Coronary artery (tissue), 2 donors: ENCODE data around the gene HLA-DMB.

Source experiments
- DNase-seq: peaks from one replicate; pipeline ENCODE4 v3.0.0-alpha.2; 2017; ENCODE audit warnings: low spot score
- H3K27ac ChIP-seq, 2 donors: fragments of 200-600 bp; sonication (generic); one replicate each; pipeline ENCODE4 v1.5.1; 2016 to 2019
- H3K4me3 ChIP-seq: fragments of 200-600 bp; sonication (generic); 2 replicates; pipeline ENCODE4 v1.5.1; 2016; ENCODE audit warnings: mild to moderate bottlenecking, moderate library complexity
- TF ChIP-seq, protein P1 (sequence below): fragments of 200-600 bp; sonication (generic); IDR thresholded peaks from one replicate; pipeline ENCODE4 v1.5.1; 2019; ENCODE audit warnings: antibody characterized with exemption

The HLA-DMB gene

DNA sequence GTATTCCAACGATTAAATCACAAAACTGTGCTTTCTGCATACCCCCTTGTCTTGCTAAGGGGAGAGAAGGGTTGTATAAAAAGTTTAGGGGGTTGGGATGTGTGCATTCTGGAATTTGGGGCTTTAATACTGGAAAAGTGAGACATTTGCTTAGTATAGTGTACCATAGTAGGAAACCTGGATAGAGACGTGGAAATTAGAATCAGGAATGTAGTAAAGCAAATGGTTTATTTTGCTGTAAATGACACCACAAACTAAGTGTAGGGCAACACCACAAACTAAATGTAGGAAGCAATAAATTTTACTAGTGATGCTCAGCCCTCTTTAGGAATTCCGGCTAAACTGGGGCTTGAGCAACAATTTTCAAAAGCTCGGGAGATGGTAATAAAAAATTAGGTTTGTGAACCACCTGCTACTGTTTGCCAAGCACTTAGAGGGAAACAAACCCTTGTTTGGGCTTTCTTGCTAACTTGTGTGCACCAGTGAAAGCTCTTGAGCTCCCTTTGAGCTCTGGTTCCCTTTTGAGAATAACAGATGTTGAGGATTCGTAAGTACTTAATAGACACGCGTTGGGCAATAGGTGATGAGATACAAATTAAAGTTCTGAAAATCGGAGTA lies 41.4 kb upstream of the HLA-DMB start:
- Histone ChIP-seq H3K27ac (no peak overlapping the region), H3K4me3 (no peak overlapping the region)
- DNase-seq = no peak
- TF ChIP-seq, protein P1, sequence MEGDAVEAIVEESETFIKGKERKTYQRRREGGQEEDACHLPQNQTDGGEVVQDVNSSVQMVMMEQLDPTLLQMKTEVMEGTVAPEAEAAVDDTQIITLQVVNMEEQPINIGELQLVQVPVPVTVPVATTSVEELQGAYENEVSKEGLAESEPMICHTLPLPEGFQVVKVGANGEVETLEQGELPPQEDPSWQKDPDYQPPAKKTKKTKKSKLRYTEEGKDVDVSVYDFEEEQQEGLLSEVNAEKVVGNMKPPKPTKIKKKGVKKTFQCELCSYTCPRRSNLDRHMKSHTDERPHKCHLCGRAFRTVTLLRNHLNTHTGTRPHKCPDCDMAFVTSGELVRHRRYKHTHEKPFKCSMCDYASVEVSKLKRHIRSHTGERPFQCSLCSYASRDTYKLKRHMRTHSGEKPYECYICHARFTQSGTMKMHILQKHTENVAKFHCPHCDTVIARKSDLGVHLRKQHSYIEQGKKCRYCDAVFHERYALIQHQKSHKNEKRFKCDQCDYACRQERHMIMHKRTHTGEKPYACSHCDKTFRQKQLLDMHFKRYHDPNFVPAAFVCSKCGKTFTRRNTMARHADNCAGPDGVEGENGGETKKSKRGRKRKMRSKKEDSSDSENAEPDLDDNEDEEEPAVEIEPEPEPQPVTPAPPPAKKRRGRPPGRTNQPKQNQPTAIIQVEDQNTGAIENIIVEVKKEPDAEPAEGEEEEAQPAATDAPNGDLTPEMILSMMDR = no peak

DNA sequence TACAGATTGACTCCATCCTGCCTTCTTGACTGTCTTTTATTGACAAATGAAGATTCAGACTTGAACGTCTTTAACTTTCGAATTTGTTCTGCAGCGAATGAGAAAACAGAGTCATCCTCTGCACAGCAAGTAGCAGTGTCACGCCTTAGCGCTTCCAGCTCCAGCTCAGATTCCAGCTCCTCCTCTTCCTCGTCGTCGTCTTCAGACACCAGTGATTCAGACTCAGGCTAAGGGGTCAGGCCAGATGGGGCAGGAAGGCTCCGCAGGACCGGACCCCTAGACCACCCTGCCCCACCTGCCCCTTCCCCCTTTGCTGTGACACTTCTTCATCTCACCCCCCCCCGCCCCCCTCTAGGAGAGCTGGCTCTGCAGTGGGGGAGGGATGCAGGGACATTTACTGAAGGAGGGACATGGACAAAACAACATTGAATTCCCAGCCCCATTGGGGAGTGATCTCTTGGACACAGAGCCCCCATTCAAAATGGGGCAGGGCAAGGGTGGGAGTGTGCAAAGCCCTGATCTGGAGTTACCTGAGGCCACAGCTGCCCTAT lies 39.7 kb upstream of the HLA-DMB start:
- DNase-seq = no peak
- TF ChIP-seq, protein P1 = no peak
- Histone ChIP-seq H3K27ac (no peak overlapping the region), H3K4me3 (no peak overlapping the region)

DNA sequence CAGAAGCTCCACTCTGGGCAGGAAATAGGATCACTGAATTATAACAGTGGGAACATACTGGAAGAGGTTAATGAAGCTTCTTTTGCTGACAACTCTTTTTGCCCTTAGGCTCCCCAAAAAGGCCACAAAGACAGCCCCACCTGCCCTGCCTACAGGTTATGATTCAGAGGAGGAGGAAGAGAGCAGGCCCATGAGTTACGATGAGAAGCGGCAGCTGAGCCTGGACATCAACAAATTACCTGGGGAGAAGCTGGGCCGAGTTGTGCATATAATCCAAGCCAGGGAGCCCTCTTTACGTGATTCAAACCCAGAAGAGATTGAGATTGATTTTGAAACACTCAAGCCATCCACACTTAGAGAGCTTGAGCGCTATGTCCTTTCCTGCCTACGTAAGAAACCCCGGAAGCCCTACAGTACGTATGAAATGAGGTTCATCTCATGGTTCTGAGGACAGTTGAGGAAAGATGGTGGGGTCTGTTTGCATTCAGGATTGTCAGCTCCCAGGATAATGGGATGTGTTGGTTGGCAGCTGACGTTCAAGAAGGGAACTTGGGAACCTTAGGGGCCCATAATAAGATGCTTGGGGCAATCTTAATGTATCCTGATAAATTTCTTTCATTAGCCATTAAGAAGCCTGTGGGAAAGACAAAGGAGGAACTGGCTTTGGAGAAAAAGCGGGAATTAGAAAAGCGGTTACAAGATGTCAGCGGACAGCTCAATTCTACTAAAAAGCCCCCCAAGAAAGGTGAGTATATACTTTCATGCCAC lies 39.1 kb upstream of the HLA-DMB start:
- no peak overlapping the region for H3K27ac ChIP-seq
- TF ChIP-seq, protein P1 = no peak
- no peak overlapping the region for H3K4me3 ChIP-seq
- no peak for DNase-seq

DNA sequence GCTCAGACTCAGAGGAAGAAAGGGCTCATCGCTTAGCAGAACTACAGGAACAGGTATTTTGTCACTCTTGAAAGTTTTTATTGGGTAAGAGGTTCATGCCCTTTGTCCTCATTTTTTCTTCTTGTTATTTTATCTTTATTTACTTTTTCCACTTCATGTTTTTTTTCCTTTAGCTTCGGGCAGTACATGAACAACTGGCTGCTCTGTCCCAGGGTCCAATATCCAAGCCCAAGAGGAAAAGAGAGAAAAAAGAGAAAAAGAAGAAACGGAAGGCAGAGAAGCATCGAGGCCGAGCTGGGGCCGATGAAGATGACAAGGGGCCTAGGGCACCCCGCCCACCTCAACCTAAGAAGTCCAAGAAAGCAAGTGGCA lies 37.1 kb upstream of the HLA-DMB start:
- Histone ChIP-seq H3K27ac (no peak overlapping the region), H3K4me3 (no peak overlapping the region)
- TF ChIP-seq, protein P1 = no peak
- no peak for DNase-seq

DNA sequence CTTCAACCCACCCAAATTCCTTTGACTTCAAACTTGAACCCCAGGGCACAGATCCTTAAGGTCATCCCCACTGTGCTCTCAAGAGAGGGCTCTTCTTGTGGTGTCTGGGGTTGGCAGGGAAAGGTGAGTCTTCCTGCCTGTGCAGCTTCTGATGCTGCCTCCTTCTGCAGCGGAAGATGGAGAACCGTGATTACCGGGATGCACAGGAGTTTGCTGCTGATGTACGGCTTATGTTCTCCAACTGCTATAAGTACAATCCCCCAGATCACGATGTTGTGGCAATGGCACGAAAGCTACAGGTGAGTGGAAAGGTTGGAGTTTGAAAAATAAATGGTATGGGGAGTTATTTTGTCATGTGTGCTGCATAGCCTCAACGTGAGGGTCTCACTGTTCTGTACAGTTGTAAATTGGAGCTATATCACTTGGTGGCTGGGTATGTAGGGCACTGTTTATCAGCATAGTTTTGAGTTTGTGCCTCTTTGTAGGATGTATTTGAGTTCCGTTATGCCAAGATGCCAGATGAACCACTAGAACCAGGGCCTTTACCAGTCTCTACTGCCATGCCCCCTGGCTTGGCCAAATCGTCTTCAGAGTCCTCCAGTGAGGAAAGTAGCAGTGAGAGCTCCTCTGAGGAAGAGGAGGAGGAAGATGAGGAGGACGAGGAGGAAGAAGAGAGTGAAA lies 36.6 kb upstream of the HLA-DMB start:
- no peak for DNase-seq
- TF ChIP-seq, protein P1 = no peak
- H3K4me3 ChIP-seq = peak overlapping the region; percentile 85
- H3K27ac ChIP-seq = no peak overlapping the region

DNA sequence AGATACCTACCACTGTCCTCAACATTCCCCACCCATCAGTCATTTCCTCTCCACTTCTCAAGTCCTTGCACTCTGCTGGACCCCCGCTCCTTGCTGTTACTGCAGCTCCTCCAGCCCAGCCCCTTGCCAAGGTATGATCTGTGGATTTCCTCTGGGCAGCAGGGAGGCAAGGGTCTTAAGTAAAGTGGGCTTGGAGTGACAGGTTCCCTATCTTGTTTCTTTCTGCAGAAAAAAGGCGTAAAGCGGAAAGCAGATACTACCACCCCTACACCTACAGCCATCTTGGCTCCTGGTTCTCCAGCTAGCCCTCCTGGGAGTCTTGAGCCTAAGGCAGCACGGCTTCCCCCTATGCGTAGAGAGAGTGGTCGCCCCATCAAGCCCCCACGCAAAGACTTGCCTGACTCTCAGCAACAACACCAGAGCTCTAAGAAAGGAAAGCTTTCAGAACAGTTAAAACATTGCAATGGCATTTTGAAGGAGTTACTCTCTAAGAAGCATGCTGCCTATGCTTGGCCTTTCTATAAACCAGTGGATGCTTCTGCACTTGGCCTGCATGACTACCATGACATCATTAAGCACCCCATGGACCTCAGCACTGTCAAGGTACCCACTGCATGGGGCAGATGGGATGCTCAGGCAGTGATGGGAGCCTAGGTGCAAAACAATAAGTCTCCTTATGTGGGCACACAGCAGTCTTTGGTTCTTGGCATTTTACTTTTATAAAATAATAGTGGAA lies 35.7 kb upstream of the HLA-DMB start:
- TF ChIP-seq, protein P1 = no peak
- H3K27ac ChIP-seq = no peak overlapping the region
- peak overlapping the region; percentile 85 for H3K4me3 ChIP-seq
- DNase-seq = no peak
